Liver (tissue), 9 donors: ENCODE data around the gene PARD3. TPM values are rescaled to one million over a fixed set of nuclear protein-coding genes. Genes with fewer than 3 reads are reported as not detected.

ENCODE experiments used
- DNase-seq: peaks from one replicate; pipeline ENCODE4 v3.0.0-alpha.2; 2017; ENCODE audit warnings: low spot score
- H3K27ac ChIP-seq, 2 donors: one replicate each; pipeline ENCODE4 v1.7.0; 2013; ENCODE audit warnings: inconsistent platforms in 2 of 2, low read length in 2 of 2, control low read depth in 1 of 2, low read depth in 1 of 2, mild to moderate bottlenecking in 1 of 2
- H3K27me3 ChIP-seq, 4 donors: one replicate each; pipeline versions ENCODE4 v1.6.1 to v1.7.0; 2013; ENCODE audit warnings: low read length in 3 of 4, inconsistent platforms in 1 of 4, mild to moderate bottlenecking in 1 of 4, moderate library complexity in 1 of 4; ENCODE audit not compliant: control insufficient read depth in 4 of 4, insufficient read depth in 4 of 4
- H3K36me3 ChIP-seq, 4 donors: one replicate each; pipeline versions ENCODE4 v1.6.1 to v1.7.0; 2013; ENCODE audit warnings: low read length in 3 of 4, mild to moderate bottlenecking in 3 of 4, low read depth in 1 of 4, moderate library complexity in 1 of 4; ENCODE audit not compliant: control insufficient read depth in 4 of 4, insufficient read depth in 3 of 4
- H3K4me1 ChIP-seq, 4 donors: one replicate each; pipeline versions ENCODE4 v1.6.1 to v1.7.0; 2013; ENCODE audit warnings: low read length in 3 of 4, mild to moderate bottlenecking in 3 of 4, moderate library complexity in 1 of 4; ENCODE audit not compliant: control insufficient read depth in 4 of 4, insufficient read depth in 4 of 4
- H3K4me3 ChIP-seq, 3 donors: one replicate each; pipeline versions ENCODE4 v1.6.1 to v1.7.0; 2013; ENCODE audit warnings: low read length in 3 of 3, control low read depth in 1 of 3, low read depth in 1 of 3, mild to moderate bottlenecking in 1 of 3
- H3K9ac ChIP-seq, 2 donors: one replicate each; pipeline ENCODE4 v1.7.0; 2013; ENCODE audit warnings: low read length in 2 of 2, mild to moderate bottlenecking in 2 of 2, moderate library complexity in 2 of 2, control low read depth in 1 of 2, low read depth in 1 of 2
- H3K9me3 ChIP-seq, 4 donors: one replicate each; pipeline versions ENCODE4 v1.6.1 to v1.7.0; 2013; ENCODE audit warnings: low read length in 3 of 4; ENCODE audit not compliant: control insufficient read depth in 4 of 4
- EGR1 ChIP-seq, 2 donors: IDR thresholded peaks; 2 replicates each; pipeline ENCODE4 v1.6.1; 2016 to 2018; ENCODE audit warnings: antibody characterized with exemption in 2 of 2, low read depth in 2 of 2
- FOXA1 ChIP-seq: IDR thresholded peaks from 2 replicates; pipeline ENCODE4 v1.6.1; 2016; ENCODE audit warnings: antibody characterized with exemption
- FOXA2 ChIP-seq: IDR thresholded peaks from 2 replicates; pipeline ENCODE4 v1.6.1; 2016; ENCODE audit warnings: antibody characterized with exemption
- GABPA ChIP-seq, 2 donors: IDR thresholded peaks in 1 of 2; conservative IDR thresholded peaks in 1 of 2; 2 replicates each; pipeline ENCODE4 v1.6.1; 2016; ENCODE audit warnings: antibody characterized with exemption in 2 of 2, mild to moderate bottlenecking in 1 of 2, moderate library complexity in 1 of 2
- HNF4A ChIP-seq, 2 donors: conservative IDR thresholded peaks; 2 replicates each; pipeline ENCODE4 v1.6.1; 2016; ENCODE audit warnings: antibody characterized with exemption in 2 of 2, mild to moderate bottlenecking in 2 of 2
- HNF4G ChIP-seq: IDR thresholded peaks from 2 replicates; pipeline ENCODE4 v1.6.1; 2016; ENCODE audit warnings: antibody characterized with exemption
- JUND ChIP-seq, 2 donors: IDR thresholded peaks; 2 replicates each; pipeline ENCODE4 v1.6.1; 2016; ENCODE audit warnings: antibody characterized with exemption in 2 of 2
- NR2F2 ChIP-seq: IDR thresholded peaks from 2 replicates; pipeline ENCODE4 v1.6.1; 2016; ENCODE audit warnings: antibody characterized with exemption
- RAD21 ChIP-seq, 2 donors: IDR thresholded peaks; 2 replicates each; pipeline ENCODE4 v1.6.1; 2016; ENCODE audit warnings: antibody characterized with exemption in 2 of 2, mild to moderate bottlenecking in 2 of 2
- RXRA ChIP-seq, 2 donors: IDR thresholded peaks; 2 replicates each; pipeline ENCODE4 v1.6.1; 2017 to 2018; ENCODE audit warnings: antibody characterized with exemption in 2 of 2, mild to moderate bottlenecking in 1 of 2
- SP1 ChIP-seq: IDR thresholded peaks from 2 replicates; pipeline ENCODE4 v1.6.1; 2018; ENCODE audit warnings: antibody characterized with exemption, mild to moderate bottlenecking
- TAF1 ChIP-seq: conservative IDR thresholded peaks from 2 replicates; pipeline ENCODE4 v1.6.1; 2016; ENCODE audit warnings: antibody characterized with exemption, mild to moderate bottlenecking
- YY1 ChIP-seq: IDR thresholded peaks from 2 replicates; pipeline ENCODE4 v1.6.1; 2016; ENCODE audit warnings: antibody characterized with exemption, mild to moderate bottlenecking
- WGBS: extraction: QIAGEN DNeasy Blood & Tissue Kit; methylation state at CpG from one replicate; pipeline ENCODE4 v1.1.7; 2013; 5-methylcytosine and 5-hydroxymethylcytosine counted together
- polyA plus RNA-seq, 2 donors: library from polyadenylated mRNA; stranded (reverse) in 1 of 2; unstranded in 1 of 2; fragments of 200-250 nt in 1 of 2; fragments of >200 nt in 1 of 2; fragmentation: Nextera tagmentation in 1 of 2; extraction: Ambion mirVana in 1 of 2; gene quantifications; one replicate each; pipeline versions ENCODE4 v1.2.1 to v1.2.3, GENCODE V29; 2013 to 2015
- total RNA-seq, 2 donors: library from RNA; depleted of rRNA; stranded (reverse); fragments of >200 nt; gene quantifications; one replicate each; pipeline ENCODE4 v1.2.3, GENCODE V29; 2014
- TF ChIP-seq, protein P1 (sequence below): fragments of 150-350 bp; IDR thresholded peaks from 2 replicates; pipeline ENCODE4 v1.5.1; 2017; ENCODE audit warnings: improper control_type of control experiment, low read depth, low read length; ENCODE audit not compliant: missing input control
- TF ChIP-seq, protein P2 (sequence below): IDR thresholded peaks from 2 replicates; pipeline ENCODE4 v1.6.1; 2016; ENCODE audit warnings: antibody characterized with exemption
- TF ChIP-seq, protein P3 (sequence below): IDR thresholded peaks from 2 replicates; pipeline ENCODE4 v1.6.1; 2016; ENCODE audit warnings: antibody characterized with exemption
- TF ChIP-seq, protein P4 (sequence below): IDR thresholded peaks from 2 replicates; pipeline ENCODE4 v1.6.1; 2016; ENCODE audit warnings: antibody characterized with exemption, mild to moderate bottlenecking
- donor health status: healthy.
- donor health status: healthy.
- donor health status: healthy.
- donor health status: healthy.
- donor health status: healthy.

Gene PARD3
- total and polyA plus RNA-seq, 4 donors, result 12.3 to 43.8 (median 13.5) TPM

GRCh38 chr10:34491678-34492077 is 323.4 kb downstream of the PARD3 start (continued):
- TF ChIP-seq, protein P1, sequence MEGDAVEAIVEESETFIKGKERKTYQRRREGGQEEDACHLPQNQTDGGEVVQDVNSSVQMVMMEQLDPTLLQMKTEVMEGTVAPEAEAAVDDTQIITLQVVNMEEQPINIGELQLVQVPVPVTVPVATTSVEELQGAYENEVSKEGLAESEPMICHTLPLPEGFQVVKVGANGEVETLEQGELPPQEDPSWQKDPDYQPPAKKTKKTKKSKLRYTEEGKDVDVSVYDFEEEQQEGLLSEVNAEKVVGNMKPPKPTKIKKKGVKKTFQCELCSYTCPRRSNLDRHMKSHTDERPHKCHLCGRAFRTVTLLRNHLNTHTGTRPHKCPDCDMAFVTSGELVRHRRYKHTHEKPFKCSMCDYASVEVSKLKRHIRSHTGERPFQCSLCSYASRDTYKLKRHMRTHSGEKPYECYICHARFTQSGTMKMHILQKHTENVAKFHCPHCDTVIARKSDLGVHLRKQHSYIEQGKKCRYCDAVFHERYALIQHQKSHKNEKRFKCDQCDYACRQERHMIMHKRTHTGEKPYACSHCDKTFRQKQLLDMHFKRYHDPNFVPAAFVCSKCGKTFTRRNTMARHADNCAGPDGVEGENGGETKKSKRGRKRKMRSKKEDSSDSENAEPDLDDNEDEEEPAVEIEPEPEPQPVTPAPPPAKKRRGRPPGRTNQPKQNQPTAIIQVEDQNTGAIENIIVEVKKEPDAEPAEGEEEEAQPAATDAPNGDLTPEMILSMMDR, result no peak
- no peak for TF ChIP-seq GABPA (IDR thresholded peaks at IDR 0.05 in 1 of 2, conservative IDR thresholded peaks at IDR 0.05 in 1 of 2)

DNA sequence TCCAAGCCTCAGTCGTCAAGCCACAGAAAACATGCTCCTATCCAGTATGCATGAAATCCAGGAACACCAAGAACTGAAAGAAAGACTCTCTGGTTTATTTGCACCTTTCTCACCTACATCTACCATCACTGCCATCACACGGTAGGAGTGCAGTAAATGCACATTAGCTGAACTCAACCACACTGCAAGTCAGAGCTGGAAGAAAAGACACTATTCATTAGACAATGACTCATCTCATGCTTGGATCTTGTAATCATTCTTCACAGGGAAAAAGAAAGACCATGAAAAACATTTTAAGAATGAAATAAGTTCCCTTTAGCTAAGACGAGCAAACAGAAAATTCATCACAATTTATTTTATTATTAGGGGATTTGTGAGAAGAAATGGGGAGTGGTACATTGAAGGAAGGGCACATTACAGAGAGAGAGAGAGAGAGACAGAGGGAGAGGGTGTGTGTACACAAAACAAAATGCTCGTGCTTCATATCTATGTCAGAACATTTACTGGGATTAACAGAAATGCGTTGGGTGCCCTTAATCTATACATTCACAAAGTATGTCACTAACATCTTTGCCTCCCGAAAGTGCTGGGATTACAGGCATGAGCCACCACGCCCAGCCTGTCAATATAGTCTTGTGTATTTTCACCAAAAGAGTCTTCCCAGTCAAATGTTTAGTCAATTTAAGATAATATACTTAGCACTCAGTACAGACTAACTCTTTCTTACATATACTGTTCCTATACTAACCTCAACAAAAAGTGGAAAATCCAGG is 324.9 kb downstream of the PARD3 start:
- no peak for TF ChIP-seq TAF1
- TF ChIP-seq, protein P2, sequence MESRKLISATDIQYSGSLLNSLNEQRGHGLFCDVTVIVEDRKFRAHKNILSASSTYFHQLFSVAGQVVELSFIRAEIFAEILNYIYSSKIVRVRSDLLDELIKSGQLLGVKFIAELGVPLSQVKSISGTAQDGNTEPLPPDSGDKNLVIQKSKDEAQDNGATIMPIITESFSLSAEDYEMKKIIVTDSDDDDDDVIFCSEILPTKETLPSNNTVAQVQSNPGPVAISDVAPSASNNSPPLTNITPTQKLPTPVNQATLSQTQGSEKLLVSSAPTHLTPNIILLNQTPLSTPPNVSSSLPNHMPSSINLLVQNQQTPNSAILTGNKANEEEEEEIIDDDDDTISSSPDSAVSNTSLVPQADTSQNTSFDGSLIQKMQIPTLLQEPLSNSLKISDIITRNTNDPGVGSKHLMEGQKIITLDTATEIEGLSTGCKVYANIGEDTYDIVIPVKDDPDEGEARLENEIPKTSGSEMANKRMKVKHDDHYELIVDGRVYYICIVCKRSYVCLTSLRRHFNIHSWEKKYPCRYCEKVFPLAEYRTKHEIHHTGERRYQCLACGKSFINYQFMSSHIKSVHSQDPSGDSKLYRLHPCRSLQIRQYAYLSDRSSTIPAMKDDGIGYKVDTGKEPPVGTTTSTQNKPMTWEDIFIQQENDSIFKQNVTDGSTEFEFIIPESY, result no peak
- TF ChIP-seq NR2F2, result no peak
- TF ChIP-seq HNF4G, result no peak
- Histone ChIP-seq H3K9ac (no peak overlapping the region), H3K27ac (no peak overlapping the region), H3K27me3 (no peaks in the 10 kb centered on the region), H3K4me1 (peaks cover 0 to 1% (median 0%) of the 10 kb centered on the region in 4 donors), H3K9me3 (no peaks in the 10 kb centered on the region), H3K36me3 (no peaks in the 10 kb centered on the region), H3K4me3 (no peak overlapping the region)
- WGBS, result 92% methylated on average over 7 of the region's 7 CpGs
- no peak for DNase-seq

GRCh38 chr10:34489411-34489810 is 325.7 kb downstream of the PARD3 start:
- H3K9ac ChIP-seq, result no peak overlapping the region
- WGBS, result 96% methylated on average over 3 of the region's 3 CpGs
- no peaks in the 10 kb centered on the region for H3K36me3 ChIP-seq
- H3K4me1 ChIP-seq, result peaks cover 0 to 1% (median 0%) of the 10 kb centered on the region in 4 donors
- no peak overlapping the region for H3K4me3 ChIP-seq
- no peak for DNase-seq
- no peaks in the 10 kb centered on the region for H3K27me3 ChIP-seq
- H3K9me3 ChIP-seq, result no peaks in the 10 kb centered on the region
- H3K27ac ChIP-seq, result no peak overlapping the region
- TF ChIP-seq YY1, result no peak
- TF ChIP-seq HNF4G, result no peak
- TF ChIP-seq JUND (IDR thresholded peaks at IDR 0.05), result no peak
- TF ChIP-seq SP1, result no peak
- TF ChIP-seq FOXA2, result no peak
- TF ChIP-seq FOXA1, result no peak
- no peak for TF ChIP-seq TAF1
- TF ChIP-seq, protein P2, result no peak
- TF ChIP-seq, protein P1, result no peak
- TF ChIP-seq RXRA (IDR thresholded peaks at IDR 0.05), result no peak
- TF ChIP-seq RAD21 (IDR thresholded peaks at IDR 0.05), result no peak
- TF ChIP-seq HNF4A (conservative IDR thresholded peaks at IDR 0.05), result no peak
- TF ChIP-seq, protein P3, sequence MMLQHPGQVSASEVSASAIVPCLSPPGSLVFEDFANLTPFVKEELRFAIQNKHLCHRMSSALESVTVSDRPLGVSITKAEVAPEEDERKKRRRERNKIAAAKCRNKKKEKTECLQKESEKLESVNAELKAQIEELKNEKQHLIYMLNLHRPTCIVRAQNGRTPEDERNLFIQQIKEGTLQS, result no peak
- no peak for TF ChIP-seq NR2F2
- no peak for TF ChIP-seq EGR1 (IDR thresholded peaks at IDR 0.05; ENCODE audit: low read depth in 2 of 2)
- no peak for TF ChIP-seq GABPA (IDR thresholded peaks at IDR 0.05 in 1 of 2, conservative IDR thresholded peaks at IDR 0.05 in 1 of 2)
- TF ChIP-seq, protein P4, sequence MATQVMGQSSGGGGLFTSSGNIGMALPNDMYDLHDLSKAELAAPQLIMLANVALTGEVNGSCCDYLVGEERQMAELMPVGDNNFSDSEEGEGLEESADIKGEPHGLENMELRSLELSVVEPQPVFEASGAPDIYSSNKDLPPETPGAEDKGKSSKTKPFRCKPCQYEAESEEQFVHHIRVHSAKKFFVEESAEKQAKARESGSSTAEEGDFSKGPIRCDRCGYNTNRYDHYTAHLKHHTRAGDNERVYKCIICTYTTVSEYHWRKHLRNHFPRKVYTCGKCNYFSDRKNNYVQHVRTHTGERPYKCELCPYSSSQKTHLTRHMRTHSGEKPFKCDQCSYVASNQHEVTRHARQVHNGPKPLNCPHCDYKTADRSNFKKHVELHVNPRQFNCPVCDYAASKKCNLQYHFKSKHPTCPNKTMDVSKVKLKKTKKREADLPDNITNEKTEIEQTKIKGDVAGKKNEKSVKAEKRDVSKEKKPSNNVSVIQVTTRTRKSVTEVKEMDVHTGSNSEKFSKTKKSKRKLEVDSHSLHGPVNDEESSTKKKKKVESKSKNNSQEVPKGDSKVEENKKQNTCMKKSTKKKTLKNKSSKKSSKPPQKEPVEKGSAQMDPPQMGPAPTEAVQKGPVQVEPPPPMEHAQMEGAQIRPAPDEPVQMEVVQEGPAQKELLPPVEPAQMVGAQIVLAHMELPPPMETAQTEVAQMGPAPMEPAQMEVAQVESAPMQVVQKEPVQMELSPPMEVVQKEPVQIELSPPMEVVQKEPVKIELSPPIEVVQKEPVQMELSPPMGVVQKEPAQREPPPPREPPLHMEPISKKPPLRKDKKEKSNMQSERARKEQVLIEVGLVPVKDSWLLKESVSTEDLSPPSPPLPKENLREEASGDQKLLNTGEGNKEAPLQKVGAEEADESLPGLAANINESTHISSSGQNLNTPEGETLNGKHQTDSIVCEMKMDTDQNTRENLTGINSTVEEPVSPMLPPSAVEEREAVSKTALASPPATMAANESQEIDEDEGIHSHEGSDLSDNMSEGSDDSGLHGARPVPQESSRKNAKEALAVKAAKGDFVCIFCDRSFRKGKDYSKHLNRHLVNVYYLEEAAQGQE, result no peak
